ENCODE results near the gene SSX2IP.
"Not testable (repeated sequence)": the region's sequence is repeated elsewhere in the genome, so short reads cannot be mapped to it uniquely, and the experiment has no call there.

Gene SSX2IP

GRCh38 chr1:84675106-84675505, 15.2 kb downstream of the SSX2IP start:
- DNase-seq = no peak

DNA sequence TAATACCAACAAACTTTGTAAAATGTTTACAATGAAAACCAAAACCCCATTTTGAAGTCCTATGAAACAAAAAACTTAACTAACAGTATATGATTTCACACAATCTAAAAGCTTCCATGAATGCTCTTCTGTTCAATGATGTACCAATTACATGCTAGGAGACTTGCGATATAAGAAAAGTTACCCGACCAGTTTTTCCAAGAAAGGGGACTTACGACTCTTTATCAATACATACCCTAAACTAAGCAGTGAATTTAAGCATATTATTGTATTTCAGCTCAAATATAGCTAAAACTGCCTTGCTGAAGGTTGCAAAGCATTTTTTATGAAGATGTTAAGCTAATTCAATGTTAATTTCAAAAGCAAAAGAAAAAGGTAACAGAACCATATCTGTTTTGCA, 15.6 kb downstream of the SSX2IP start:
- no peak for DNase-seq

DNA sequence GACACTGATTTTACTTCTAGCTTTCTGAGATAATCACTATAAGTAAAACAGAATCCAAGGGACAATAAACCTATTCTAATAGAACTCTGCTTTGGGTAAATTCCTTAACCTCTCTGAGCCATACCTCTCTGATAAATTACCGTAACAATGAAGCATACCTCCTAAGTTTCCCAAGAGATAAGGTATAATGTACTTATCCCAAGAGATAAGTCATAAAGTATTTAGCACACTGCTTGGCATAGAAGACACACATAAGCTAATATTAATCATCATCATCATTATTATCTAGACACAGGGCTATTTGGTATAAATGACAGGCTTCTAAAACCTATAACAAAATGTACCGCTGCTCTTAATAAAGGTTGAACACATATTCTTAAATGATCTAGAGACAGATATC, 16.2 kb downstream of the SSX2IP start:
- no peak for DNase-seq

GRCh38 chr1:84672080-84672854, 18.0 kb downstream of the SSX2IP start:
- no peak for DNase-seq

GRCh38 chr1:84669831-84670230, 20.4 kb downstream of the SSX2IP start:
- DNase-seq = no peak

- no peak for DNase-seq
These were observed 22.1 kb downstream of the SSX2IP start for GRCh38 chr1:84668185-84668584.

- peak; percentile 60 for DNase-seq
These were observed 24.5 kb downstream of the SSX2IP start for GRCh38 chr1:84665703-84666317.

- DNase-seq = no peak
These were observed 37.1 kb downstream of the SSX2IP start for GRCh38 chr1:84653130-84653677.

DNA sequence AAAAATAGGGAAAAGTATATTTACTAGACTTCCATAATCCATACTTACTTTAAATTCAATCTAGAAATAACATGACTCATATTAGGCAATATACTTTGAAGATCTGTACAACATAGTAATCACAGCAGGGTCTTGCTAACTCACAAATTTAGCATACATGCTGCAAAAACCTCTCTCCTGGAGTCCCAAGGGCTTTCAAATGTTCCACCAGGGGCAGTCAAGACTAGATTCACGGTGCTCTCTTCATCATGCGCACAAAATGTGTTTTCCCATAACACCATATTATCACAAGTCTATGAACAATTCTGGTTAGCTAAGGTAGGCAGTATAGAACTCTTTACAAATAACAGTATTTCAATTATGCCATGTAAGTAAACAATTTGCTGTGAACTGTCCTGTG, 45.8 kb downstream of the SSX2IP start:
- no peak for DNase-seq

- no peak for DNase-seq
These were observed 47.1 kb downstream of the SSX2IP start for GRCh38 chr1:84643183-84643582.

- no peak for DNase-seq
These were observed 47.5 kb downstream of the SSX2IP start for GRCh38 chr1:84642774-84643173.

DNA sequence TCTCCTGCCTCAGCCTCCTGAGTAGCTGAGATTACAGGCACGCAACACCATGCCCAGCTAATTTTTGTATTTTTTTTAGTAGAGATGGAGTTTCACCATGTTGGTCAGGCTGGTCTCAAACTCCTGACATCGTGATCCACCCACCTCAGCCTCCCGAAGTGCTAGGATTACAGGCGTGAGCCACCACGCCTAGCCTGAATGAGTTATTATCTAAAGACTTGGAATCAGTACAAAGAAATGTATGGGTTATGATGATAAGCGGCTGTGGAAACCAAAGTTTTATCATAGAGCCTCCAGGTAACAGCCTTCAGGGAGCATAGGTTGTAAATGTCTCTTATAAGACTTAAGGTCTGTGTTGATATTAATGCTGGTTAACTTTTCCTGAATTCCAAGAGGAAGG, 50.5 kb downstream of the SSX2IP start:
- DNase-seq = not testable (repeated sequence)

DNA sequence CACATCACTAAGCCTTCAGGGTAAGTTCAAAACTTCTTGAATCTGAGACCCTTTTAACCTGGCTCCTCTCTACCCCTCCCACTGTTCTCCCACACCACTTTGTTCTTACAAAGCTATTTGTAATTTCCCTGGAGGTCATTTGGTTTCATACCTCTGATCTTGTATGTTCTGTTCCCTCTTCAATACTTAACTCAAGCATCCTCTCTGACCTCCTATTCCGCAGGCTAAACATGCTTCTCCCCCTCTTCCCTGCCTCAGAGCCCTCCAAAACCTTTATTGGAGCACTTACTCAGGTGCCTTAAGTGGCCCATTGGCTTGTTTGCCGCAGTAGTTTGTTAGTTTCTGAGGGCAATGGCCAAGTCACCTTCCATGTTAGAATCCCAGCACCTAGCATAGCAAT, 54.8 kb downstream of the SSX2IP start:
- DNase-seq = no peak

GRCh38 chr1:84634536-84635205, 55.6 kb downstream of the SSX2IP start:
- DNase-seq = no peak

- DNase-seq = no peak
These were observed 57.4 kb downstream of the SSX2IP start for GRCh38 chr1:84632673-84633434.

DNA sequence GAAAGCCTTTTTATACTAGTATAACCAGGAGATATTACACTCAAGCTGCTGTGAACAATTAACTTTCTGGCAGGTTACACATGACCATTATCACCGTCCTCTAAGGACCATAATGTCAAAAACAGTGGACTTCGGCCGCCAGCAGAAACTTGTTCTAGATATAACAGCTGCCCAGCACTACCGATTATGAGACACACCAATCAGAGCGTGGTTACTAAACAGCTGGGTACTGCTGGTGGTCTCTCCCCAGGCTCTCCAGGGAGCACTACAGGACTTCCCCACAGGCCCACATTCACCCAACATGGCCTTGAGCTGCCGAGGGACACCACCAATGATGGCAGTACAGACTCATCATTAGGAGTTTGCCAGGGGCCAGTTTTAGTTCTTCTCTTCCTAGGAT, 58.1 kb downstream of the SSX2IP start:
- DNase-seq = no peak

DNA sequence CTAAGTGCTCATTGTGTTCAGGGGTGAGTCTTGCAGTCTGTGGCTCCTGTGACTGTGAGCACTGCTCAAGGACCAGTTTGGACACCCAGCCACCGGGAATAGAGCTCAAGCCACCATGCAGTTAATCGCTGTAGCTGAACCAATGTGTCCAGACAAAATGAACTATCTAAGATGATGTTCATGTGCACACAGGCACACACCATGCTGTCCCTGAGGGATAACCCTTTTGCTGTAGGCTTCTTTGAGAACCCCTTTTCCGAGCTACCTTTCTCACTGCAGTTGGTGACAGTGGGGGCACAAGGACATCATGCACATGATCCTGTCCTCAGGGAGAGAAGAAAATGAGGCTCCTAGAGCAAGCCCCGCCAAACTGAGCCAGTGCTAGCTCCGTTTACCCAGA, 65.4 kb downstream of the SSX2IP start:
- no peak for DNase-seq

DNA sequence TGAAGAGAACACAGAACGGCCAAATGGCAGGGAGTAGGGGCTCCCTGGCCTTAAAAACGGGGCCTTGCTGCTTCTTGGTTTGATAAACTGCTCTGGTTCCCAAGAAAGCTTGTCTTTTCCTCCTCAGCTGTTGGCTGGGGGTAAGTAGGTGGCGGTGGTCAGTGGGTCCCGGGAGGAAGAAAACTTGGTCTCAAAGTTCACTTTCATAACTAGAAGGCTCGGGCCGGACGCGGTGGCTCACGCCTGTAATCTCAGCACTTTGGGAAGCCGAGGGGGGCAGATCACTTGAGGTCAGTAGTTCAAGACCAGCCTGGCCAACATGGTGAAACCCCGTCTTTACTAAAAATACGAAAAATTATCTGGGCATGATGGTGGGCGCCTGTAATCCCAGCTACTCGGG, 68.7 kb downstream of the SSX2IP start:
- DNase-seq = no peak

DNA sequence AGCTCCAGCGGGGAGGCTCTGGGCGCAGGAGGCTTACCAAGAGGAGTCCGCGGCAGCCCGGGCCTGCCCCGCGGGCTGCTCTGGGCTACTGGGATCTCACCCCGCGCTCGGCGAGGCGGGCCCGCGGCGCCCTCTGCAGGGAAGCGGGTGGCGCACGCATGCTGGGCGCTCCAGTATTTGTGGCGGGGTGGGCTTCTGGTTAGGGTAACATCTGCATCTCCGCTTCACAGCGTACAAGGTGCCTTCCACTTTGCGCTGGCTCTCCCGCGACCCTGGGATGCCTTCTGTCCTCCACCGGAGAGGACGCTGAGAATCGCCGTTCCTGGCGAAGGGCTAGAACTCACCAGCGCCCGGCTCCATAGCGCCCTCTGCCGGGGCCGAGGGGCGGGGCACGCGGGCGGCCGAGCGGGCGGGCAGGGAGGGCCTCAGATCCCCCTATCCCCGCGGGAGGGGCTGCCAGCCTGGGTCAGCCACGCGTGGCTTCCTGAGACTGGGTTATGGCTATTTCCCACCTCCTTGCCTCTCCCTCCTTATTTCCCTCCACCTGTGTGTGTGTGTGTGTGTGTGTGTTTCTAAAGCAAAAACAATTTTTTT, 69.4 kb downstream of the SSX2IP start:
- DNase-seq = peak; percentile 80

DNA sequence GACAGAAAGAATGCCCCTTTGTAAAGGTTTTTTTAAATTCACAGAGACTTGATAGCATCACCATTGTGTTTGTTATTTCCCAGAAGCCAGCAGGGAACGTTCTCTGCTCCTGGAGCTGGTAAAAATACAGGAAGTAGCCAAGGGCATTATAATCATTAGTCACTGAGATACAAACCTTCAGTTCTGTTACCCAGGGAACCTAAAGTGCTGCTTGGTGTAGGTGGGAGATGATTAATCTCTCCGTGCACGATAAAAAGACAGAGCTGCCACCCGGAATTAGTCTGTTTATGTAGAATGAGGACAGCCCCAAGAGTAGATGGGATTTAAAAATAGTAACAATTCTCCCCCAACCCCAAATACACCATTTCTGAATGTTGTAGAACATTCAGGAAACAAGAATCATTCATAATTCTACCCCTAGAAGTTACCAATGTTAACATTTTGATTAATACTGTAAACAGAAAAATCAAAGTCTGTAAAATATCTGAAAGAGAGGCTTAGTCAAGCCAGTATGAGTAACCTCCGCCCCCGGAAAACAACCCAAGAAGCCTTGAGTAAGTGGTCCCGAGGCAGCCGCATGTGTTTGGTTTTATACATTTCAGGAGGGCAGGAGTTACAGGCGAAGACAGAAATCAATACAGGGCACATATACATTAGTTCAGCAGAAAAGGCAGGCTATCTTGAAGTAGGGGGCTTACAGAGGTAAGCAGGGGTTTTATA, 70.7 kb downstream of the SSX2IP start:
- peak; percentile 18 for DNase-seq

DNA sequence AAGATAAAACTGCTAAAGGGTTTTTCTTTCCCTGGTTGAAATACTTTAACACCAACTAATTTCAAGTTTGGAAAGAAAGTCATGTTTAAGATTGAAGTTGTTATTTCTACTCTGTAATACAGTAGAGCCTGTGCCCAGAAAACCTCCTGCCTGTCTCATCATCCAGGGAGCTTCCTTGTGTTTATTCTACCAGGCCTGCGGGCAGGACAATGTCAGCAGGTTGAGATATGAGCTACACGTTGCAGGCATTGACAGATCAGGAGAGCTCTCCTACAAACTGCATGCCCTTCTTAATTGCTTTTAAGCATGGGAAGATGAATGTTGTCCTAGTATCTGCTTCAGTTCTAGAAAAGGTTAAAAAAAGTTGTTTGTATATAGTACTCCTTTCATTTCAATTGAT, 72.9 kb downstream of the SSX2IP start:
- DNase-seq = no peak

GRCh38 chr1:84615790-84616189, 74.5 kb downstream of the SSX2IP start:
- DNase-seq = no peak
